ENCODE results near the gene ENOX1.

The ENOX1 gene

DNA sequence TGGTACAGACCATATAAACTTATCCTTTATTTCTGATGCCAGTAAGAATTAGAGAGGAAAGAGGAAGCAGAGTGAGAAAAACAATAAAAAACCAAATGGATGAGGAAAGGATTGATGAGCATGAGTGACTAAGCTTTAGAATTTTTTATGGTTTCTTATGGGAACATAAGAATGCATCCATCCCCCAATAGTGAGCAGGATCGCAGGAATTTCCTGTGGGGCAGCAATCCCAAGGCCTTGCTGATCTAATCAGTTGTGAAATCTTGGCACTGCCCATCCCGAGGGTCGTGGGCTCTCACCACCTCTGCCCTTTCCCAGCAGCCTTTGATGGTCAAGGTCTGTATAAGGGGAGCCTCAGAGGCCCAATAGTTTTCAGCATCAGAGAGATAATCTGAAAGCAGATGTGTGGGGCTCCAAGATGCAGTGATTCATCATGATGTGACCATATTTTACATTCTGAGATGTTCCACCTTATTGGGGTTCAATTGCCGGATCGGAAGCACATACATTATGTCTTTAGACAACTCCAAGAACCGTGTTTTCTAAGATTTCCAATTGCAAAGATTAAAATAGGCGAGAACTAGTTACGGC lies 541.3 kb downstream of the ENOX1 start:
- no peak for DNase-seq (ENCODE audit: low read depth)

DNA sequence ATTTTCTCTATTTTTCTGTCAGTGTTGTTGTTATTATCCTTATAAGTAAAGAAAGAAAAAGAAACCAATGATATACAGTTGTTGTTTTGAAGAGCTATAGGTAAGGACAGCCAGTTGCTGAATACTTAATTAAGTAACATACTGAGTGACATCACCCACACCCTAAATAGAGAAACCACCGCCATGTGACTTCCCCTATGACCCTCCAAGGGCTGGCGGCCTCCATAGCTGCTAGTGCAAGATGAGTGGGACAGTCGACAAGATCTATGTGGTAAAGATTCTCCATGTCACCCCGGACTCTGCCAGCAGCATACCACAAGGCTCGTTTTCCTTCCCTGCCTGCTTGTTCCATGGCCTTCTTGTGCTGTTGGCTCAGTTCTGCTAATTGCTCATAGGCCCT lies 542.3 kb downstream of the ENOX1 start:
- DNase-seq (ENCODE audit: low read depth), result no peak

DNA sequence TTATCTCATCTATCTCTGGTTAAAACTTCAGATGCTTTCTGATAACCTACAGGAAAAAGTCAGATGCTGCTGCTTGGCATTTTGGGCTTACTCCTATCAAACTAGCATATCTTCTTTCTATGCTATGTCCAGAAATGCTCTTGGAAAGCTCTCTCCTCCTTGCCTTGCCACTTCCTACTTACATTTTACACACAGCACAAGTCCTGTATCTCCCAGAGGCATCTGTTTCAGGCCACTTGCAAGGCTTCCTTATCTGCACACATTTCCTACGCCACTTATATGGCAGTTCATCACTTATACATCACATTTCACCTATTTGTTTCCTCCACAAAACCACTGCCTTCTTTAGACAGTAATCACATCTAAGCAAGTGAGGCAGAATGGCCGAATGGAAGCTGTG lies 543.1 kb downstream of the ENOX1 start:
- no peak for DNase-seq (ENCODE audit: low read depth)

DNA sequence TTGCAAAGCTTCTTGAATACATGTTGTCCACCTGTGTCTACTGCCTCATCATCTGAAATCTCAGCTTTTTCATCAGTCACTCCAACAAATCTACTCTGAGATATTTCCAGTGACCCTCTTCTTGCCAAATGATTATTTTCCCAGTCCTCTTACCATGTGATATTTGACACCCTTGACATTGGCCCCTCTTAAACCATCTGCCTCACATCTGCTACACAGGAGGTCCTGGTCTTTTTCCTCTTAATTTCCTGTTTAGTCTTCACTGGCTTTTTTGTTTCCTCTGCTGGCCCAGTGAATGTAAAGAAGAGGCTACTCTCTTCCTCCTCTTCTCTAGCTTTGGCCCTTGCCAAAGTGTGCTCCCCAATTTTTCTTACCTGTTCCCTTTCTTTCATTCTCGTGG lies 544.7 kb downstream of the ENOX1 start:
- no peak for DNase-seq (ENCODE audit: low read depth)

DNA sequence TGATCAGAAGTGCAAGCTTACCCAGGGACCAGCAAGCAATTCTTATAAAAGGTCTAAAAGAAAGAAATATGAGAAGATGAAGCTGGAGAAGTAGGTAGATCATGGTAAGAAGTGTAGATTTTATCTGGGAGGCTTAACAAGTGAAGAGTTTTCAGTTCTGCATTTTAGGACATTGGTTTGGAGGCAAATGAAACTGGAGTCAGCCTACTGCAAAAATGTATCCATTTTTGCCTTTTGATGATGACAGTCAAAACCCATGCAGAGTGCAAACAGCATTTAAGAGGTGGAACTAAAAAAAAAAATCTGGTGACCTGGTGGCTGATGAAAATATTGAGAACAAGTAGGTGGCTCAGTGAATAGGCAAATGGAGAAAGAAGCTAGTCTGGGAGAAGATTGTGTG lies 546.5 kb downstream of the ENOX1 start:
- DNase-seq (ENCODE audit: low read depth), result no peak

DNA sequence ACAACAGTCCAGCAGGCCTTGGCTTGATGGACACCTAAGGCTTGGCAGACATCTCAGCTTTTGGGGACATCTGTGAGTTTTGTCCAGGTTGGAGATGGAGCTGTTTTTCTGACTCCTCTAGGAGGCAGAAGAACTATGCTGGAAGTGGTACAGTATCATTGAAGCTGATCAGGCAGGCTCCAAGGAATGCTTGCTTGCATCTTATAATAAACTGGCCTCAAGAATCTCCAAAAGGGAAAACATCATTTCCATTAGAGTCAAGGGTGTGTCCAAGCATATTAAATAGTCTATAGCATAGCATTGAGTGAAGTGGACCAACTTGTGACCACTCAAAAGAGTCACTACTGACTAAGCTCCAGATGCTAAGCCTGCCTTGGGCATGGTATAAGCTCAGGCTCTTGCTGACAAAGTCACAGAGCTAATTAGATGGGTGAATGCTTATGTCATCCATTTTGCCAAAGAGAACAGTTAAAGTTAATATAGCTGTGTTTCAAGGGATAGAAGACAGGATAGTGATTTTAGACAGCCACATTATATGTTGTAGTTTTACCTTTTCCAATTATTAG lies 547.4 kb downstream of the ENOX1 start:
- DNase-seq (ENCODE audit: low read depth), result no peak

DNA sequence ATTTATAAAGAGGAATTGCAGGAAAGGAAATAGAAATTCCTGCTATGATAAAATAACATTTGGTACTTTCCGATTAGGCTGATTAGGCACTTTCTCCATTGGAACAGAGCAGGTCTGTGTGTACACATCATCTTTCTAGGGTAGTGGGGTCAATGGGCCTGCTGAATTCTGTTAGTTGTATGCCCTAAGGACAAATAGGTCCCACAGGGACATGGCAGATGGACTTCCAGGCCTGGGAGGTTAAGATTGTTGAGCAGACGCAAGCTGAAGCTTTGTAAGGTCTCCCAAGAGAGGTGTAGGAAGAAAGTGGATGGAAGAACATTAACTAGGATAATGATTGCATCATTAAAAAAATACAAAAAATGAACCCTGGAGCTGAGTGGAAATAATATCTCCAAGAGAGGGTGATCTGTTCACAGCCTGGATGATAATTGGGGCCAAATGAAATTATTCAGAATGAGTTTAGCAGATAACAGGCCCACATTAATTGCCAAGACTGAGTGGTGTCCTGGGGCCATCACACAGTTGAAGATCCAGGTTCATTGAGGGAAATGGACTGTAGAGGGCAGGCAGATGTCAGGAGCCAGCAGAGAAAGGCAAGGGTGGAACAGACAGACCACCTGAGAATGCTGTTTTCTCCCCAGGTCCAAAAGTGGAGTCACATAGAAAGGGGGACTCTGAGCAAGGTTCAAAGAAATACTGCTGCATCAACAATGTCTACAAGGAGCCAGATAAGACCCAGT lies 548.3 kb downstream of the ENOX1 start:
- no peak for DNase-seq (ENCODE audit: low read depth)

DNA sequence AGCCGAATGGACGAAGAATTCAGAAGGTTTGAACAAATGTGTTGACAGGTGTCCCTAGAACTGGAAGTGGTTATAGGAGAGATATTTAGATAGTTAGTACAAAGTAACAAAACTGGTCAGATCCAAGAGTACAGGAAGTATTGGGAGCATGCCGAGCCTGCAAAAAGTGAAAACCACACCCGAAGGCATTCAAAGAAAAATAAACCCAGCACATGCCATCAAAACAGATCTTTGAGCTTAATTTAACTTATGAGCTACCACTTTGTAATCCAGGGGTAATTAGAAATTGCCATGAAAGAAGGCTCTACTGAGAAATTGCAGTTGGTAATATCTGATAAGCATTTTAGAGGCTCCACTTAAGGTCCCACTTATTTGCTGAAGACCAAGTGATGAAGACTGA lies 549.2 kb downstream of the ENOX1 start:
- DNase-seq (ENCODE audit: low read depth), result no peak

DNA sequence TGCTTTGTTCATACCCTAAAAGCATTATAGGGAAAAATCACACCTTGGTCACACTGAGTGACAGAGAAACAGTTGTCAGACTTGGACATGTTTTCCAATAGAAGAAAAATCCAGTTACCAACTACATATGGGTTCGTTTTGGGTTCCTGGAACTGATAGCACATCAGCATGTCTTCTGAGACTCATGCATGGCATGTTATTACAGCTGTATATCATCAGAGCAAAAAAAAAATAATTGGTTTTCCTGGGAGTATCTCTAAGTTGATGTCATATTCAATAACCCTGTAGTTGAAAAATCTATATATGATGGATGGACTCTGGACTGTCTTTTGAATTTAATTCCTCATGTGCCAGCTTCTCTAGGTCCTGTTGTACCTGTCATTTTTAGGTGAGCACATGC lies 551.7 kb downstream of the ENOX1 start:
- no peak for DNase-seq (ENCODE audit: low read depth)

DNA sequence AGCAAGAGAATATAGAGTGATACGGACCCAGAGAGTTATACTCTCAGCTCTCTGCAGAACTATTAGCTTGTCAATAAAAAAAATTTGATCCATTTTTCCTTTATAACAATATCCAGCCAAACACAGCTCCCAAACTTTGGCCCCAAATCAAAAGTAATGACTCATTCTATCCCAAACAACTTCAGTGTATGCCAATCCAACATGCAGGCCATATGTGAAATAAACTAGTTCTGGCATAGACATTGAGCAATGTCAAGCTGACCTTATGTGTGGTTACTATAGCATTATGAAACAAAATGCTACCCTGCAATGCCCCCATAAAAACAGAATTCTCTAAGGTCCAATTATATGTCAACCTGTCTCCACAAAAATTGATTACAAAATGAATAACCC lies 553.9 kb downstream of the ENOX1 start:
- DNase-seq (ENCODE audit: low read depth), result no peak

DNA sequence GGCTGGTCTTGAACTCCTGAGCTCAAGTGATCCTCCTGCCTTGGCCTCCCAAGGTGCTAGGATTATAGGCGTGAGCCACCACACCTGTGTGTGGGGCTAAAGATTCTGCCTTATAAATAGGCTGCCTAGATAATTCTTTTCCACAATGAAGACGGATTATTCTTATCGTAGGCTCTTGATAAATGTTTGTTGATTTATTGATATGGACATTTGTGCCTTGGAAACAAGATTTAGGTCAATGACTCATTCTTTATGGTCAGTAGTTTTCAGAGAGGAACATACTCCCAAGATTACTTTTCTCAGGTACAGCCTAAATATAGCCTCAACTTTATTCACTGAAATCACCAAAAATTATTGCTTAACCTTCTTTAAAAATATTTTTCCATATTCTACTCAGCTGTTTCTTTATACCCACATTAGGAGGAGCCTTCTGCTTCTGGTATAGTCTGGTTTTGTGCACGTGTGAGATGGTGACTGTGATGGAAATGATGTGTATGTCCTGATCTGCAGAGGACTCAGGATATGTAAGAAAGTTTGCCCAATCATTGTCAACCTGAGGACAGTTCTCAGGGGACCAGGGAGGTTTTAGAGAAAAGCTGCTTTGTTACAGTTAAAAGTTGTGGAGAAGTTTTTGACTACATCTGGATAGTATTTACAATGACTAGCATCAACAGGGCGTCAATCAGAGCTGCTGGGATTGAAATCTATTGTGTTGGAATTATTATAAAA lies 554.5 kb downstream of the ENOX1 start:
- no peak for DNase-seq (ENCODE audit: low read depth)

DNA sequence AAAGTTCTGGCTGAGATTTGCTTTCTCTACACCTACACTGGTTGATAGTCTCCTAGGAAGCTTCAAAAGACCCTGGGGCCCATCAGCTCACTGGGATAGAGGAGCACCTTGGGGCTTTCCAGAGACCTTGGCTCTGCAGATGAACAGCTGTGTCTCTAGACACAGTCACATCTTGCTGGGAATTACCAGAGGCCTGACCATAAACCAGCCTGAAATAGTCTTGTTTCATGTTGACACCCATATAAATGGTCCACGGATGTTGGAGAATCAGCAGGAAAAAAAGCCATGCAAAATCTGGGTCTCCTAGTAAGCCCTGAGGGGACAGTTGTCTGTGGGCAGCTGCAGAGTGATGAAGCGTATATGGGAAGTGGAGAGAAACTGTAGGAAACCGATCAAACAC lies 555.8 kb downstream of the ENOX1 start:
- no peak for DNase-seq (ENCODE audit: low read depth)

DNA sequence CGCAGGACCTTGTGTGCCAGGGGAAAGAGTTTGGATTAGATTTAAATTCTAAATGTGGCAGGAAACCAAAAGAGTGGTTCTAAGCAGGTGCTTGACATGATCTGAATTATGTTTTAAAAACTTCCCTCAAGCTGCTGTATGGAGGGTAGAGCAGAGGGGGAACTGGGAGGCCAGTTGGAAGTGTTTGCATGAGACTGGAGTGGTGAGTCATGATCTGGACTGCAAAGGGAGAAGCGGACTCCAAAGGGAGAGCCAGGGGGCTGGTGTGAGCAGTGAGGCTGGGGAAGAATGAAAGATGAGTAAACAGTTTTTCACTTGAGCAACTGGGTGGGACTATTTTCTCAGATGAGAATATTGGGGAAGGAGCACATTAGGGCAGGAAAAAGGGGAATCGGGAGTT lies 557.3 kb downstream of the ENOX1 start:
- DNase-seq (ENCODE audit: low read depth), result no peak

DNA sequence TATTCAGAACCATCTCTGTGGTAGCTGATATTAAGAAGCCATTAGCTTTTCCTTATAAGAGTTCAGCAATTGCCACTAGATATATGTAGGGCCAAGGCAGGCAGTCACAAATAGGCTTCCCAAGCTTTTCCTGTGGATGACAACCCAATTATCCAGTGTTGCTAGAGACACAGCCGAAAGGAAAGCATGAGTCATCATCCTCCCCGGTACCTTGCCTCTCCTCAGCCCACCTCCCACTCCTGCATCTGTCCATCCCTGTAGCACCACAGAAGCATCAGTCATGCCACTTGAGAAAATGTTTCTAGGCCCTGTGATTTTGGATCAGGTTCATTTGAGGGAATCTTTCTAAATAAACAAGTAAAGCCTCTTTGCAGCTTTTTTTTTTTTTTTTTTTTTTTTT lies 559.1 kb downstream of the ENOX1 start:
- no peak for DNase-seq (ENCODE audit: low read depth)

DNA sequence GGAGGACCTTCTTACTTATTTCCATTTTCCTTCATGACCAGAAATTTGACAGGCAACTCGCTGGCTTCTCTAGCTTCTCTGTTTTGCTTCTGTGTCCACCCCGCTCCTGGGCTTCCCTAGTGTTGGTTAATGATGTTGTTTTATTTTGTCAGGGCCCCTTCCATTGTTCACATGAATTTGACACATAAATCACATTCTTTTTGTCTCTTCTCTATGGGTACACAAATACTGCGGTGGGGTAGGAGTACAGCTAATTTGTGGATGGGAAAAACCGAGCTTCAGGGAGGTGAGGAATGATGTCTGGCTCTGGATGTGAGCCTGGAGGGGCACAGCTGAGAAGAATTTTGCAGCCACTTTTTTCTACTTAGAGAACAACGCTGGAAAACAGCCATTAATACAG lies 563.6 kb downstream of the ENOX1 start:
- no peak for DNase-seq (ENCODE audit: low read depth)

DNA sequence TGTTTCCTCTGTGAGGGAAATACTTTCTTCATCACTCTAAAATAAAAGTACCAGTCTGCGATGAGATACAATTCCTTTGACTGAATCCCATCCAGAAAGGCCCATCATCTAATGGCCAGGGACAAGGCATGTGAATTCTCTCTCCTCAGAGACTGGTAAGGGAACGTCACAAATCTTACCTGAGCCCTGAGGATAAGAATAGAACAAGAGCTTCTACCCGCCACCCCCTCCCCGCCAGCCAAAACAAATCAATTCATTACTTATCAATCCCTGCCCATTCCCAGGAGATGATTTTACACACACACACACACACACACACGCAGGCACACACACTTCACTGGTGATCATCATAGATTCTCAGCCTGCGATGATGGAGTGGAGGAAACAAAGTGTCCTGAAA lies 564.7 kb downstream of the ENOX1 start:
- DNase-seq (ENCODE audit: low read depth), result no peak

DNA sequence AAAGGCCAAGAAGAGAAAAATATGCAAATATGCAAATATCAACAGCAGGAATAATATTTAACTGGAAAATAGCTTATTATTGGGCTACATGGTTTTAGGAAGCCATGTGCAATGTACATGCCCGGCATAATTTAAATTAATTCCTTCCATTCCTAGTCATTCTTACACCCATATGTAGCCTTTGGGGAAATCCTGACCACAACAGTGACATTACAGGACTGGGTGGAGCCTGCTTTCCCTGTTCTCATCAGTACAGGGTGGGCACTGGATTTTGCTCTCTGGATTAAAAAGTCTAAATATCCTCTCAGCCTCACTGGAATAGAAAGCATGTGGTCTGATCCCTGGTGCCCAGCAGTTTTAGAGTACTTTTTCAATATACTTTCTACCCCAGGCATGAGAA lies 565.2 kb downstream of the ENOX1 start:
- no peak for DNase-seq (ENCODE audit: low read depth)

DNA sequence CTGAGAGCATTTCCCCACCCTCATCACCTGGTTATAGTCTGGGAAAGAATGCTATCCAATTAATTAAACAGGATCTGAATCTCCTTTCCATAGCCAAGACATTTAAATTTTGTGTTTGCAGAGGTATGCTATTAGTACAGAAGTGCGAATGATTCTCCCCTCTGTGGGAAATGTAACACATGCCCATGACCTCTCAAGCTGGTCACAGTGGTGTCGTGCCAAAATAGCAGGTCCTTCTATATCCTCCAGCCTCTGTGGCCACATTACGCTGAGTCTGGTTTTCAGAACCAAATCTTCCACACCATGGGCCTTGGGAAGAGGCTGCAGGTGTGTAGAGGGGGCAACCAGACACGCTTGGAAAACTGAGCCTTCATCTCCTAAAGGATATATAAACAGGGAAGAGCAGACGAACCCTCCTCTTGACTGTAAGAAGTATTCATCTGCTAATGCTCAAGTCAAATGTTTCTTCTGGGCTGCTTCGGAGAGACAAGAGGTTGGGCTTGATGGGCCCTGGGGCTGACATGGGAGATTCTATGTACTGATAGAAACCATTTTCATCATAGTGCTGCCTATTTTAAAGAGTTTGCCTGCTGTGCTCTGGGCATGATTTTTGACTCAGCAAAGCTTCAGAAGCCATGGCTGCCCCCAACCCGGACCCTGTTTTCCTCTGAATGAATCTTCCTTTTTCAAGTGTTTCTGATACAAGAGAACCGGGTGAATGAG lies 565.7 kb downstream of the ENOX1 start:
- no peak for DNase-seq (ENCODE audit: low read depth)

DNA sequence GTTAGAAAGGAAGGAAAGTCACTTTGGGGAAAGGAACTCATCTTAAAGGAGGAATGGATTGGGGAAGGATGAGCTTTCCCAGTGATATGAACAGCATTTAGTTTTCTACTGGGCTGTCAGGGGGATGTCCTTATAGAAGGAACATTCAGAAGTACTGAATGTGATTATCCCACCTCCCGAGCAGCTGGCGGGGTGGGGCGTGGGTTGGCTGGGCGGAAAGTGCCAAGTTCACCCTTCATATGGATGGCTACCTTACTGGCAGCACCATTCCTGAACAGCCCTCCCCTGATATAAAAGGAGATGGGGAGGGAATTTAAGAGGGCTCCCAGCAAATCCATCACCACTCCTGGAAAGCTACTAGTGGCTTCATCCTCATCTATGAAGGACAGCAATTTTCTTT lies 572.6 kb downstream of the ENOX1 start:
- DNase-seq (ENCODE audit: low read depth), result no peak

DNA sequence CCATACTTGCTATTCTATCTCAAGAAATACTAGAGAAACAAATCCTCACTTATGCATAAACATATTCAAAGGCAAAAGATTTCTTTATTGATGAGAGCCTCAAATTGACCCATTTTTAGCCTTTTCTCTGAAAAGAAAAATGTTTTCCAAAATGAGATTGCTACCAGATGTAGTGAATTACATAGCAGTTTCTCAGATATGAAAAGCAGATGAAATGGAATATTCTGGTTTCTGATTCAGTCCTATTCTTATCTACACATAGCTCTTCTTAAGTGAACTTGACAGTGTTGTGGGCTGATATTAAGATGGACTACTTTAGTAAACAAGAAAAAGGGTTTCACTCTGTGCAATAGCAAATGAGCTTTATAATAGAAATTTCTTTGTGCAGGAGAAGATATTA lies 579.9 kb downstream of the ENOX1 start:
- no peak for DNase-seq (ENCODE audit: low read depth)

DNA sequence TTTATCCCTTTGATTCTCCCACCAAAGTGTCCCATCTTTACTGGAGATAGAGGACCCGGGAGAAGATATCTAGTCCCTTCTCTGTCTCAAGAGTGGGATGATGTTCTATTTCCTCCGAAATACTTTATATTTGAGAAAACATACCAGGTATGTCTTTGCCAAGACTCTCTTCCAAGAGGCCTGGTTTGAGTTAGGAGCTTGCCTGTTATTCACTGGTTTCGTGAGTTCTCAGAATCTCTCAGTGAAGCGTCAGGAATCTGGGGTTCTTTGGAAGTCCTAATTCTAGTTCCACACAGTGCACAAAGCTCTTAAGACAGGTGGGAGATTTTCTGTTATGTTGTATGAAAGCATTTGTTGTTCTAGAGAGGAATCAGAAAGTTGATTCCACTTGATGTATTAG lies 581.4 kb downstream of the ENOX1 start:
- no peak for DNase-seq (ENCODE audit: low read depth)

DNA sequence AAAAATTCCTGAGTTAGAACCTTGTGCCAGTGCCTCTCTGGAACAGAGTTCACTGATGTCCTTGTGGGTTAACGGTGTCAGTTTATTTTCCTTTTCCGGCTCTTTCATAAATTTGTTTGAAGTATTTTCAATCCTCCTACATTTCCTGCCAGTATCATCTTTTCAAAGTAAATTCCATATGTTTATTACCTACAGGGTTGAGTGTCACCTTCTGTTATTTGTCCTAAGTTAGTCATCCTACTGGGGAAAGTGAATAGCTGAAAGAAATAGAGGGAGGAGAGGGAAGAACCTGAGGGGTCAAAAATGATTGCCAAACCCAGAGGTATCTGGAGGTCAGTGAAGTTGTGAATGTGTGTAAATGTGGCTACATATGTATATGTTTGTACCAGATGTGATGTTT lies 582.2 kb downstream of the ENOX1 start:
- no peak for DNase-seq (ENCODE audit: low read depth)

DNA sequence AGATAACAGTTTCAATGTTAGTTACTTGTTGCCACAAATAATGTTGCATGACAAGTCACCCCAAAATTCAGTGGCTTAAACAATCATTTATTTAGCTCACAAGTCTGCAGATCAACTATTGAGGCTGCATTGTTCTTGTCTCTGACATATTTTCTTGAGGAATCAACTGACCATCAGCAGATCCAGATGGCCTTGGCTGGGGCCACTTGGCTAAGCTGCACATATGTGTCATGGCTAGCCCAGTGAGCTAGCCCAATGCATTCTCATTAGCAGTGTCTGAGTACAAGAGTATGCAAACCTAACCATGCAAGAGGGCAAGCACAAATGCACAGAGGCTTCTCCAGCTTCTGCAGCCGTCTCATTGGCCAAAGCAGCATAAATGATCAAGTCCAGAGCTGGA lies 583.0 kb downstream of the ENOX1 start:
- DNase-seq (ENCODE audit: low read depth), result no peak
